ENCODE results near the gene RFTN2.

GRCh38 chr2:197700960-197701359 lies 25.6 kb upstream of the RFTN2 start:
- TF ChIP-seq CTCF (IDR thresholded peaks at IDR 0.05) (no peak), POLR2A (IDR thresholded peaks at IDR 0.05) (no peak)
